CD4-positive, alpha-beta T cell treated with Interleukin-2 at 100 ng/mL for 4 hours (primary cell): ENCODE measurements around the gene ALDH3B1.
A peak's percentile ranks its signal among the peaks of the same experiment; 100 is the strongest.

Experiments
- DNase-seq: peaks from one replicate; pipeline ENCODE4 v3.0.0-alpha.2; 2020; ENCODE audit warnings: low spot score

ALDH3B1 gene

GRCh38 chr11:68032997-68033707 lies 23.0 kb downstream of the ALDH3B1 start:
- DNase-seq: no peak

- DNase-seq: no peak
These were observed 23.6 kb downstream of the ALDH3B1 start for GRCh38 chr11:68033708-68034045.

GRCh38 chr11:68035266-68035876 lies 25.2 kb downstream of the ALDH3B1 start:
- no peak for DNase-seq

GRCh38 chr11:68036141-68036716 lies 26.1 kb downstream of the ALDH3B1 start:
- no peak for DNase-seq

GRCh38 chr11:68036717-68037239 lies 26.7 kb downstream of the ALDH3B1 start:
- peak; percentile 35 for DNase-seq

- no peak for DNase-seq
These were observed 27.5 kb downstream of the ALDH3B1 start for GRCh38 chr11:68037411-68038225.

GRCh38 chr11:68038226-68038717 lies 28.1 kb downstream of the ALDH3B1 start:
- DNase-seq: no peak

GRCh38 chr11:68038718-68039525 lies 28.8 kb downstream of the ALDH3B1 start, which contains the start of gene TCIRG1:
TSS of gene TCIRG1 (plus strand) at chr11:68039025. CDS start at chr11:68041272, 2,247 bp downstream.
- DNase-seq: peak; percentile 45

- DNase-seq: no peak
These were observed 29.5 kb downstream of the ALDH3B1 start for GRCh38 chr11:68039526-68040086.

GRCh38 chr11:68040101-68040956 lies 30.2 kb downstream of the ALDH3B1 start:
- peak; percentile 43 for DNase-seq

- DNase-seq: no peak
These were observed 30.9 kb downstream of the ALDH3B1 start for GRCh38 chr11:68040957-68041591.

GRCh38 chr11:68041617-68042218 lies 31.6 kb downstream of the ALDH3B1 start:
- DNase-seq: no peak

- DNase-seq: no peak
These were observed 32.3 kb downstream of the ALDH3B1 start for GRCh38 chr11:68042219-68043028.

- no peak for DNase-seq
These were observed 32.9 kb downstream of the ALDH3B1 start for GRCh38 chr11:68043029-68043348.

GRCh38 chr11:68043349-68044144 lies 33.4 kb downstream of the ALDH3B1 start:
- no peak for DNase-seq

- DNase-seq: no peak
These were observed 34.2 kb downstream of the ALDH3B1 start for GRCh38 chr11:68044145-68044813.

GRCh38 chr11:68044898-68045351 lies 34.8 kb downstream of the ALDH3B1 start:
- DNase-seq: no peak
